CD4-positive, alpha-beta T cell (primary cell): ENCODE data around the gene TAF1L. TPM values are rescaled to one million over a fixed set of nuclear protein-coding genes. Genes with fewer than 3 reads are reported as not detected.

ENCODE experiments used
- ATAC-seq: fragments of 200-7000 bp; cut with Tn5 transposase; one replicate; pipeline ENCODE4 v1.10.0; 2022; ENCODE audit warnings: mild to moderate bottlenecking; ENCODE audit not compliant: poor library complexity
- CTCF ChIA-PET: fragments of 350-600 bp; sonication (Branson Sonifier 250); formaldehyde crosslinking; loops from one replicate; lab custom pipeline; 2021; ENCODE audit warnings: antibody characterized with exemption, inconsistent platforms; lab: Charles Lee
- POLR2A ChIA-PET: fragments of 350-600 bp; sonication (Branson Sonifier 250); formaldehyde crosslinking; loops from one replicate; lab custom pipeline; 2021; ENCODE audit warnings: antibody characterized with exemption, inconsistent platforms; lab: Charles Lee
- DNase-seq, 14 experiments: peaks; one replicate each; pipeline ENCODE4 v3.0.0-alpha.2; 2013 to 2020; ENCODE audit warnings: mixed read lengths in 2 of 14
- H3K27ac ChIP-seq, 2 donors: one replicate each; pipeline versions ENCODE4 v1.5.1 to v1.7.0; 2013; ENCODE audit warnings: low read length in 2 of 2, low read depth in 1 of 2, mild to moderate bottlenecking in 1 of 2
- H3K27me3 ChIP-seq, 2 experiments: 1 replicate in 1 of 2; 2 replicates in 1 of 2; pipeline versions ENCODE4 v1.6.1 to v1.7.0; 2013; ENCODE audit warnings: low read length in 2 of 2, control low read depth in 1 of 2, mild to moderate bottlenecking in 1 of 2, moderate library complexity in 1 of 2; ENCODE audit not compliant: insufficient read depth in 2 of 2, control insufficient read depth in 1 of 2
- H3K36me3 ChIP-seq: one replicate; pipeline ENCODE4 v1.6.1; 2013; ENCODE audit warnings: low read length, control low read depth; ENCODE audit not compliant: insufficient read depth
- H3K4me1 ChIP-seq: one replicate; pipeline ENCODE4 v1.6.1; 2013; ENCODE audit warnings: low read length, control low read depth; ENCODE audit not compliant: insufficient read depth
- H3K4me3 ChIP-seq: one replicate; pipeline ENCODE4 v1.5.1; 2013; ENCODE audit warnings: mild to moderate bottlenecking, low read length, moderate library complexity
- H3K9me3 ChIP-seq, 2 experiments: 1 replicate in 1 of 2; 2 replicates in 1 of 2; pipeline versions ENCODE4 v1.6.1 to v1.7.0; 2013; ENCODE audit warnings: low read length in 2 of 2, mild to moderate bottlenecking in 2 of 2, control low read depth in 1 of 2, moderate library complexity in 1 of 2; ENCODE audit not compliant: control insufficient read depth in 1 of 2, insufficient read depth in 1 of 2
- H3K27ac Mint-ChIP-seq: one replicate; pipeline ENCODE4 v1.8.0; 2020; ENCODE audit warnings: mixed read lengths
- H3K27me3 Mint-ChIP-seq: one replicate; pipeline ENCODE4 v1.8.0; 2021; ENCODE audit warnings: mixed read lengths
- H3K36me3 Mint-ChIP-seq: one replicate; pipeline ENCODE4 v1.8.0; 2021; ENCODE audit warnings: low read depth, mixed read lengths
- H3K4me1 Mint-ChIP-seq: one replicate; pipeline ENCODE4 v1.8.0; 2021; ENCODE audit warnings: low read depth, mixed read lengths
- H3K4me3 Mint-ChIP-seq: one replicate; pipeline ENCODE4 v1.8.0; 2020; ENCODE audit warnings: mild to moderate bottlenecking, mixed read lengths
- H3K9me3 Mint-ChIP-seq: one replicate; pipeline ENCODE4 v1.8.0; 2020; ENCODE audit warnings: mixed read lengths
- intact Hi-C, 2 experiments: fragments of 100-400 bp; cut with DNase I in 1 of 2; cut with micrococcal nuclease in 1 of 2; formaldehyde crosslinking; loops; one replicate each; pipeline versions ENCODE4 v1.15.1 to v1.9.0; 2023 to 2025; cut with DNase I, micrococcal nuclease
- total RNA-seq, 174 experiments: library from RNA in 2 of 174; stranded (reverse) in 2 of 174; gene quantifications; one replicate each; pipeline ENCODE4 v1.2.3 and lab custom pipeline; 2021 to 2026
- TF ChIP-seq, protein P1 (sequence below): fragments of 200-600 bp; IDR thresholded peaks from one replicate; pipeline ENCODE4 v1.8.0; 2022; ENCODE audit warnings: antibody characterized with exemption, mild to moderate bottlenecking

TAF1L gene
- total RNA-seq, 2 experiments from 2014 or later: 0.06 TPM; not detected in 1

DNA sequence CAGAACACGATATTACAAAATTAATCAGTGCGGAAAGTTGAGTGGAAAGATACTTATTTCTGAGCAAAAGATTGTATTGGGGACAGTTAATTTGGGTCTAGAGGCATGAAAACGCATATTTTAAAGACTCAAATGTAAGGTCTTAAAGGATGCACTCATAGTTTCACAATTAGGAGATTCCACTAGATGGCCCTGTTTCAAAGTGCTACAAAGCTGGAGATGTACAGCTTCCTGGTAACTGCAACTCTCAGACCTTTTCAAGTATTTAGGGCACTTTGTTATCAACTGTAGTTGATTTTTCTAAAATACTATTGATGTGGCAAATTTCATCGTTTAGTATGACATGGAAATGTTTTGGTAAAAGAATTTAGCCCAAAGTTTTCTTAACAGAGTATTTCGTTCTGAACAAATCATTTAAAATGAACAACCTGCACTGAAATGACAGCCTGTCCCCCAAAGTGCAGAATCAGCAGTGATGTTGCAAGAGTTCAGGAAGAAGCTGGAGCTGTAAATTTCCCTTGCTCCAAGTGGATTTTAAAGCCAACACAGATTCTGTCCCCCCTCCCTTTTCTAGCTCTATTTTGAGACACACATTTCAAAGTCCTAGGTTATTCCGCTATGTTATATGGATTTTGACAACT is 46.3 kb downstream of the TAF1L start:
- H3K27me3 Mint-ChIP-seq: peaks cover 50% of the 10 kb centered on the region
- H3K4me3 ChIP-seq: no peak overlapping the region
- TF ChIP-seq, protein P1, sequence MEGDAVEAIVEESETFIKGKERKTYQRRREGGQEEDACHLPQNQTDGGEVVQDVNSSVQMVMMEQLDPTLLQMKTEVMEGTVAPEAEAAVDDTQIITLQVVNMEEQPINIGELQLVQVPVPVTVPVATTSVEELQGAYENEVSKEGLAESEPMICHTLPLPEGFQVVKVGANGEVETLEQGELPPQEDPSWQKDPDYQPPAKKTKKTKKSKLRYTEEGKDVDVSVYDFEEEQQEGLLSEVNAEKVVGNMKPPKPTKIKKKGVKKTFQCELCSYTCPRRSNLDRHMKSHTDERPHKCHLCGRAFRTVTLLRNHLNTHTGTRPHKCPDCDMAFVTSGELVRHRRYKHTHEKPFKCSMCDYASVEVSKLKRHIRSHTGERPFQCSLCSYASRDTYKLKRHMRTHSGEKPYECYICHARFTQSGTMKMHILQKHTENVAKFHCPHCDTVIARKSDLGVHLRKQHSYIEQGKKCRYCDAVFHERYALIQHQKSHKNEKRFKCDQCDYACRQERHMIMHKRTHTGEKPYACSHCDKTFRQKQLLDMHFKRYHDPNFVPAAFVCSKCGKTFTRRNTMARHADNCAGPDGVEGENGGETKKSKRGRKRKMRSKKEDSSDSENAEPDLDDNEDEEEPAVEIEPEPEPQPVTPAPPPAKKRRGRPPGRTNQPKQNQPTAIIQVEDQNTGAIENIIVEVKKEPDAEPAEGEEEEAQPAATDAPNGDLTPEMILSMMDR: peak; percentile 14
- no peak overlapping the region for H3K4me3 Mint-ChIP-seq
- ChIA-PET CTCF (interaction anchor here (0.5 to 1.6 kb wide), 5 partner anchors 9 to 457 kb away, joined by 3 read pairs; no protein-coding TSS in a partner anchor), POLR2A (interaction anchor here (1.1 kb wide), 1 partner anchor 205 kb away, joined by 3 read pairs; the partner anchor contains the start of gene ACO1)
- ATAC-seq (no peak), DNase-seq (peak in 3 of 14 experiments; percentile 21 to 41 (median 38))
- no peaks in the 10 kb centered on the region for H3K4me1 ChIP-seq
- intact Hi-C loops: loop anchor here in 1 of 2 experiments (10.0 kb wide), 1 partner anchor 636 kb away; no protein-coding TSS in a partner anchor
- H3K9me3 ChIP-seq: no peaks in the 10 kb centered on the region
- no peaks in the 10 kb centered on the region for H3K36me3 Mint-ChIP-seq
- no peaks in the 10 kb centered on the region for H3K9me3 Mint-ChIP-seq
- H3K36me3 ChIP-seq: no peaks in the 10 kb centered on the region
- no peak overlapping the region for H3K27ac ChIP-seq
- H3K27me3 ChIP-seq: peaks cover 4 to 5% of the 10 kb centered on the region in 2 experiments
- H3K4me1 Mint-ChIP-seq: no peaks in the 10 kb centered on the region
- no peak overlapping the region for H3K27ac Mint-ChIP-seq

DNA sequence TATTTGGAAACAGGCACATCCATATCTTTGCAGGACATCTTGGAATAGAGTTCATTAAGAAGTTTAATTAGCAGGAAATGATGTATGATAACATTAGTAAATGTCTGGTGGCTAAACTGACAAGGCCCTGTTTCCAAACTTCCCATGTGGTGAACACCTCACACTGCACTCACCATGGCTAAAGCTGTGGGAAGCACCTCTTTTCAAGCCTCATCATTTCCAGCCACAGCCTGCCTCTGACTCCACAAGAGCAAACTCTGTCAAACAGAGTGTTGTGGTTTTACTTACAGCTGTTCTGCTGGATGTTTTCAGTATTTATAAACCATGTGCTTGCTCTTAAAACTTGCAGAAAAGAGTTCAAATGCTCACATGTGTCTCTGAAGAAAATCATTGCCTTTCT is 47.6 kb downstream of the TAF1L start:
- intact Hi-C loops: loop anchor here in 1 of 2 experiments (10.0 kb wide), 1 partner anchor 637 kb away; no protein-coding TSS in a partner anchor
- no peaks in the 10 kb centered on the region for H3K9me3 Mint-ChIP-seq
- H3K36me3 Mint-ChIP-seq: no peaks in the 10 kb centered on the region
- Histone ChIP-seq H3K36me3 (no peaks in the 10 kb centered on the region), H3K9me3 (no peaks in the 10 kb centered on the region), H3K27me3 (peaks cover 4 to 5% of the 10 kb centered on the region in 2 experiments), H3K27ac (no peak overlapping the region), H3K4me1 (no peaks in the 10 kb centered on the region), H3K4me3 (no peak overlapping the region)
- CTCF ChIA-PET: interaction anchor here (1.3 to 1.6 kb wide), 2 partner anchors 8 to 209 kb away, joined by 3 read pairs; no protein-coding TSS in a partner anchor
- DNase-seq (no peak), ATAC-seq (no peak)
- H3K4me1 Mint-ChIP-seq: no peaks in the 10 kb centered on the region
- H3K27me3 Mint-ChIP-seq: peaks cover 53% of the 10 kb centered on the region
- POLR2A ChIA-PET: no interaction called here
- no peak overlapping the region for H3K4me3 Mint-ChIP-seq
- no peak overlapping the region for H3K27ac Mint-ChIP-seq
- TF ChIP-seq, protein P1: no peak

DNA sequence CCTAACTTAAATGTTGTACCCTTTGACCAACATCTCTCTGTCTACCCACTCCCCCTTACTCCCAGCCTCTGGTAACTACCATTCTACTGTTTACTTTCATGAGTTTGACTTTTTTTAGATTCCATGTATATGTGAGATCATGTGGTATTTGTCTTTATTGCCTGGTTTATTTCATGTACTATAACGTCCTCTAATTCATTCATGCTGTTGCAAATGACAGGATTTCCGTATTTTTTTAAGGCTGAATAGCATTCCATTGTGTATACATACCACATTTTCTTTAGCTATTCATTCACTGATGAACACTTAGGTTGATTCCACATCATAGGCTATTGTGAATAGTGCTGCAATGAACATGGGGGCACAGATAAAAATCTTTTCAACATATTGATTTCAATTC is 50.7 kb downstream of the TAF1L start:
- DNase-seq: no peak
- ATAC-seq: no peak
- CTCF ChIA-PET: no interaction called here
- Mint-ChIP-seq H3K36me3 (no peaks in the 10 kb centered on the region), H3K27me3 (peaks cover 45% of the 10 kb centered on the region), H3K4me3 (no peak overlapping the region), H3K27ac (no peak overlapping the region), H3K4me1 (no peaks in the 10 kb centered on the region), H3K9me3 (no peaks in the 10 kb centered on the region)
- Histone ChIP-seq H3K36me3 (no peaks in the 10 kb centered on the region), H3K27ac (no peak overlapping the region), H3K27me3 (peaks cover 0 to 5% of the 10 kb centered on the region in 2 experiments), H3K4me1 (no peaks in the 10 kb centered on the region), H3K4me3 (no peak overlapping the region), H3K9me3 (no peaks in the 10 kb centered on the region)
- TF ChIP-seq, protein P1: no peak
- intact Hi-C loops: loop anchor here (5.0 to 10.0 kb wide), 2 partner anchors 640 to 643 kb away; no protein-coding TSS in a partner anchor
- POLR2A ChIA-PET: no interaction called here
